K562 (cell line): ENCODE results near the gene SEC16A. TPM values are rescaled to one million over a fixed set of nuclear protein-coding genes. Genes with fewer than 3 reads are reported as not detected.

Source experiments
- ATF1 ChIP-seq, 2 experiments: fragments of 450-650 bp in 1 of 2; IDR thresholded peaks; 2 replicates each; pipeline ENCODE4 v1.6.1; 2016; ENCODE audit warnings: missing compliant biosample characterization in 1 of 2, missing genetic modification characterization in 1 of 2
- CBFA2T2 ChIP-seq: fragments of 450-650 bp; conservative IDR thresholded peaks from 2 replicates; pipeline ENCODE4 v1.6.1; 2017; ENCODE audit warnings: mild to moderate bottlenecking
- CREB1 ChIP-seq, 2 experiments: sonication (generic) in 1 of 2; formaldehyde crosslinking in 1 of 2; IDR thresholded peaks; 2 replicates each; pipeline versions ENCODE4 v1.6.1 to v1.8.0; 2012 to 2022; ENCODE audit warnings: inconsistent platforms in 1 of 2, mild to moderate bottlenecking in 1 of 2, missing genetic modification reagents in 1 of 2, moderate library complexity in 1 of 2
- E2F1 ChIP-seq: sonication (generic); formaldehyde crosslinking; IDR thresholded peaks from 2 replicates; pipeline ENCODE4 v1.8.1; 2023; ENCODE audit warnings: mild to moderate bottlenecking, missing genetic modification reagents, moderate library complexity
- HDAC1 ChIP-seq, 2 experiments: fragments of 450-650 bp; IDR thresholded peaks; 2 replicates each; pipeline ENCODE4 v1.6.1; 2016 to 2017; ENCODE audit warnings: inconsistent platforms in 1 of 2, mild to moderate bottlenecking in 1 of 2, moderate library complexity in 1 of 2
- MED1 ChIP-seq: sonication (generic); formaldehyde crosslinking; IDR thresholded peaks from 2 replicates; pipeline ENCODE4 v1.8.1; 2023; ENCODE audit warnings: missing genetic modification reagents, borderline replicate concordance
- MYNN ChIP-seq, 2 experiments: sonication (generic); formaldehyde crosslinking in 1 of 2; IDR thresholded peaks; 2 replicates each; pipeline versions ENCODE4 v1.5.0 to v1.6.1; 2016 to 2020; ENCODE audit warnings: antibody characterized with exemption in 1 of 2, missing genetic modification reagents in 1 of 2
- NCOA1 ChIP-seq: fragments of 450-650 bp; IDR thresholded peaks from 2 replicates; pipeline ENCODE4 v1.6.1; 2016; ENCODE audit warnings: low read depth
- PHF8 ChIP-seq: fragments of 200-600 bp; sonication (generic); IDR thresholded peaks from 2 replicates; pipeline ENCODE4 v1.6.1; 2012; ENCODE audit warnings: mixed run types, mild to moderate bottlenecking, inconsistent platforms, low read length, moderate library complexity, borderline replicate concordance
- POLR2AphosphoS5 ChIP-seq: IDR thresholded peaks from 2 replicates; pipeline ENCODE4 v1.6.1; 2011; ENCODE audit warnings: mild to moderate bottlenecking, low read depth, low read length, moderate library complexity; ENCODE audit not compliant: control insufficient read depth, insufficient read depth
- RCOR1 ChIP-seq, 2 experiments: IDR thresholded peaks; 2 replicates each; pipeline ENCODE4 v1.6.1; 2012; ENCODE audit warnings: low read depth in 2 of 2, low read length in 2 of 2, borderline replicate concordance in 1 of 2, improper control_type of control experiment in 1 of 2
- SAFB ChIP-seq: fragments of 200-400 bp; formaldehyde crosslinking; IDR thresholded peaks from 2 replicates; pipeline ENCODE4 v1.6.1; 2017; ENCODE audit warnings: low read depth, low read length, borderline replicate concordance
- SLC30A9 ChIP-seq: fragments of 250-450 bp; sonication (Bioruptor Pico); IDR thresholded peaks from 2 replicates; pipeline ENCODE4 v1.8.0; 2022; ENCODE audit warnings: mild to moderate bottlenecking, moderate library complexity
- SMAD4 ChIP-seq: fragments of 250-450 bp; sonication (Bioruptor Pico); conservative IDR thresholded peaks from 2 replicates; pipeline ENCODE4 v1.8.0; 2021; ENCODE audit warnings: inconsistent platforms, mild to moderate bottlenecking, moderate library complexity
- SMARCB1 ChIP-seq: IDR thresholded peaks from 2 replicates; pipeline ENCODE4 v1.6.1; 2011; ENCODE audit warnings: improper control_type of control experiment, low read depth; ENCODE audit not compliant: insufficient read length
- TEAD1 ChIP-seq, 2 experiments: fragments of 450-650 bp in 1 of 2; sonication (generic) in 1 of 2; formaldehyde crosslinking; IDR thresholded peaks; 2 replicates each; pipeline versions ENCODE4 v1.4.0 to v1.8.0; 2020 to 2022; ENCODE audit warnings: mild to moderate bottlenecking in 2 of 2, missing genetic modification reagents in 1 of 2
- TEAD2 ChIP-seq: fragments of 450-650 bp; IDR thresholded peaks from 2 replicates; pipeline ENCODE4 v1.6.1; 2016; ENCODE audit warnings: missing genetic modification characterization, control low read depth, missing compliant biosample characterization
- USF1 ChIP-seq: sonication (generic); formaldehyde crosslinking; IDR thresholded peaks from 2 replicates; pipeline ENCODE4 v1.9.0; 2022; ENCODE audit warnings: mild to moderate bottlenecking, missing genetic modification reagents
- ZBTB34 ChIP-seq: fragments of 250-450 bp; sonication (Bioruptor Pico); IDR thresholded peaks from 2 replicates; pipeline ENCODE4 v1.8.0; 2021; ENCODE audit warnings: mild to moderate bottlenecking, moderate library complexity
- ZBTB9 ChIP-seq: fragments of 450-650 bp; formaldehyde crosslinking; IDR thresholded peaks from 2 replicates; pipeline ENCODE4 v1.4.0; 2020; ENCODE audit warnings: mild to moderate bottlenecking, moderate library complexity
- polyA plus RNA-seq, 8 experiments: library from polyadenylated mRNA; depleted of rRNA in 4 of 8; stranded (reverse) in 5 of 8; unstranded in 3 of 8; fragments of >200 nt; fragmentation: Nextera tagmentation in 2 of 8; fragmentation: Illumina TruSeq in 1 of 8; extraction: Ambion mirVana in 2 of 8; extraction: Trizol in 1 of 8; gene quantifications; 2 replicates each; pipeline versions ENCODE4 v1.2.1 to v1.2.3, GENCODE V29; 2011 to 2014; ENCODE audit warnings: inconsistent platforms in 1 of 8, missing spikeins in 1 of 8
- total RNA-seq, 7 experiments: library from RNA; depleted of rRNA in 6 of 7; stranded (reverse); fragments of >200 nt in 6 of 7; fragmentation: Illumina TruSeq in 2 of 7; extraction: Trizol in 2 of 7; gene quantifications; 2 replicates each; pipeline versions ENCODE4 v1.2.1 to v1.2.3, GENCODE V29; 2011 to 2021; ENCODE audit warnings: low replicate concordance in 1 of 7

The SEC16A gene
- total and polyA plus RNA-seq, 9 of the 15 experiments (the other 6 are each of a cell fraction or from before 2014, with no cell fraction given), result 8.3 to 62.8 (median 14.0) TPM

GRCh38 chr9:136400038-136400834 is 82.6 kb downstream of the SEC16A start, which contains the start of gene SNAPC4 (continued):
- TF ChIP-seq POLR2AphosphoS5, result peak; percentile 47; the same call in 1 of the 2 replicates
- no peak for TF ChIP-seq CBFA2T2
- 0 out of 2 replicates have a peak, but pooled peaks have one; percentile 42 for TF ChIP-seq MED1 (CRISPR knock-in tag)
- TF ChIP-seq CREB1 (IDR thresholded peaks at IDR 0.05), result 0 out of 2 replicates have a peak, but pooled peaks have one; percentile 51
- TF ChIP-seq CREB1 (CRISPR knock-in tag; IDR thresholded peaks at IDR 0.05), result no peak
- no peak for TF ChIP-seq ATF1 (CRISPR knock-in tag; IDR thresholded peaks at IDR 0.05)
- TF ChIP-seq ATF1 (tag; IDR thresholded peaks at IDR 0.05), result peak; percentile 69
- 0 out of 2 replicates have a peak, but pooled peaks have one; percentile 59 for TF ChIP-seq ZBTB9 (CRISPR knock-in tag)
- no peak for TF ChIP-seq SMARCB1
- no peak for TF ChIP-seq TEAD2
- no peak for TF ChIP-seq NCOA1
- TF ChIP-seq SAFB, result 0 out of 2 replicates have a peak, but pooled peaks have one; percentile 43
- 0 out of 4 replicates have a peak, but pooled peaks of 1 of the 2 experiments have one; percentile 12 for TF ChIP-seq TEAD1 (CRISPR knock-in tag; IDR thresholded peaks at IDR 0.05)
- TF ChIP-seq USF1 (CRISPR knock-in tag), result 0 out of 2 replicates have a peak, but pooled peaks have one; percentile 22
- TF ChIP-seq PHF8, result peak; percentile 87; the same call in 1 of the 2 replicates
- TF ChIP-seq ZBTB34 (CRISPR knock-in tag), result no peak
- TF ChIP-seq E2F1, result peak; percentile 85
- peak in 1 of 2 experiments; percentile 25; a peak in 1 of 4 replicates for TF ChIP-seq RCOR1 (IDR thresholded peaks at IDR 0.05; ENCODE audit: borderline replicate concordance in 1 of 2, low read depth in 2 of 2, low read length in 2 of 2)
- no peak for TF ChIP-seq SLC30A9
- 0 out of 2 replicates have a peak, but pooled peaks have one; percentile 32 for TF ChIP-seq SMAD4 (CRISPR knock-in tag)
- peak in 1 of 2 experiments; percentile 77; a peak in 2 of 4 replicates for TF ChIP-seq HDAC1 (IDR thresholded peaks at IDR 0.05)
- 0 out of 2 replicates have a peak, but pooled peaks have one; percentile 17 for TF ChIP-seq MYNN (IDR thresholded peaks at IDR 0.05)
- TF ChIP-seq MYNN (CRISPR knock-in tag; IDR thresholded peaks at IDR 0.05), result no peak
